ENCODE results near the gene EDC4. TPM values are rescaled to one million over a fixed set of nuclear protein-coding genes. Genes with fewer than 3 reads are reported as not detected.
A peak's percentile ranks its signal among the peaks of the same experiment; 100 is the strongest.

EDC4 gene
- total and polyA plus RNA-seq, 10 donors, result 27.6 to 71.3 (median 59.4) TPM

- Histone ChIP-seq H3K27ac (peak overlapping the region; percentile 98 to 100 (median 100)), H3K4me3 (peak overlapping the region; percentile 59 to 97 (median 81)), H3K36me3 (no peaks in the 10 kb centered on the region), H3K27me3 (replicated peaks in 1 of 7) (no peaks in the 10 kb centered on the region), H3K9me3 (no peaks in the 10 kb centered on the region), H3K4me1 (peaks cover 31 to 55% (median 49%) of the 10 kb centered on the region in 6 donors)
- TF ChIP-seq POLR2AphosphoS5 (IDR thresholded peaks at IDR 0.05) (peak in 2 of 3 donors; percentile 0 to 12), POLR2A (IDR thresholded peaks at IDR 0.05) (peak in 1 of 3 donors; percentile 10), CTCF (IDR thresholded peaks at IDR 0.05 in 8 of 11, conservative IDR thresholded peaks at IDR 0.05 in 3 of 11) (peak in 3 of 11 experiments; percentile 9 to 35 (median 24))
- WGBS, 5 donors, result 0 to 1% (median 0%) methylated on average over 25 to 67 of the region's 67 CpGs
- intact Hi-C loops (cut with DNase I; ENCODE audit: low total_unique reads), result loop anchor here (10.0 kb wide), 1 partner anchor 92 kb away; the partner anchor contains the start of genes CTRL and PSMB10
- DNase-seq, result peak; percentile 93
Observed at GRCh38 chr16:67842509-67843342, 30.1 kb upstream of the EDC4 start.

- peak overlapping the region; percentile 98 to 100 (median 100) for H3K27ac ChIP-seq
- H3K4me3 ChIP-seq, result peak overlapping the region; percentile 59 to 97 (median 81)
- no peaks in the 10 kb centered on the region for H3K36me3 ChIP-seq
- no peaks in the 10 kb centered on the region for H3K27me3 ChIP-seq (replicated peaks in 1 of 7)
- H3K4me1 ChIP-seq, result peaks cover 38 to 62% (median 55%) of the 10 kb centered on the region in 6 donors
- TF ChIP-seq CTCF (IDR thresholded peaks at IDR 0.05 in 8 of 11, conservative IDR thresholded peaks at IDR 0.05 in 3 of 11) (no peak), POLR2AphosphoS5 (IDR thresholded peaks at IDR 0.05) (peak in 1 of 3 donors; percentile 7)
- DNase-seq, result no peak
- H3K9me3 ChIP-seq, result no peaks in the 10 kb centered on the region
- intact Hi-C loops (cut with DNase I; ENCODE audit: low total_unique reads), result loop anchor here (10.0 kb wide), 1 partner anchor 91 kb away; the partner anchor contains the start of genes CTRL and PSMB10
- WGBS, 5 donors, result 5 to 28% (median 16%) methylated on average over 8 to 11 of the region's 11 CpGs
Observed at GRCh38 chr16:67843343-67843765, 29.5 kb upstream of the EDC4 start.

- no peaks in the 10 kb centered on the region for H3K27me3 ChIP-seq (replicated peaks in 1 of 7)
- intact Hi-C loops (cut with DNase I; ENCODE audit: low total_unique reads), result loop anchor here (10.0 kb wide), 1 partner anchor 90 kb away; the partner anchor contains the start of genes CTRL and PSMB10
- 89 to 94% (median 92%) methylated on average over 4 of the region's 4 CpGs for WGBS, 5 donors
- peak overlapping the region in 3 of 8 donors; percentile 81 to 97 (median 81) for H3K4me3 ChIP-seq
- no peak for DNase-seq
- no peak for TF ChIP-seq POLR2AphosphoS5 (IDR thresholded peaks at IDR 0.05)
- no peak for TF ChIP-seq POLR2A (IDR thresholded peaks at IDR 0.05)
- no peak for TF ChIP-seq CTCF (IDR thresholded peaks at IDR 0.05 in 8 of 11, conservative IDR thresholded peaks at IDR 0.05 in 3 of 11)
- H3K9me3 ChIP-seq, result no peaks in the 10 kb centered on the region
- peaks cover 40 to 73% (median 64%) of the 10 kb centered on the region in 6 donors for H3K4me1 ChIP-seq
- peak overlapping the region in 4 of 8 donors; percentile 99 to 100 (median 100) for H3K27ac ChIP-seq
- peaks cover 0 to 3% (median 0%) of the 10 kb centered on the region in 6 donors for H3K36me3 ChIP-seq
Observed at GRCh38 chr16:67844497-67844896, 28.4 kb upstream of the EDC4 start.

All from spleen (tissue), 11 donors.